NCI-H1694 (cell line): ENCODE data around the gene FAM170A.

Experiments used
- DNase-seq: peaks from one replicate; lab custom pipeline; 2025; lab: John Stamatoyannopoulos, UW

The FAM170A gene

GRCh38 chr5:119629339-119629738, at the start of gene FAM170A:
TSS of gene FAM170A (plus strand) at chr5:119629558. CDS start at chr5:119629769, 211 bp downstream.
- no peak for DNase-seq

- no peak for DNase-seq
Measured at GRCh38 chr5:119582987-119583386, 46.4 kb upstream of the FAM170A start.

- no peak for DNase-seq
Measured at GRCh38 chr5:119583684-119584083, 45.7 kb upstream of the FAM170A start.

GRCh38 chr5:119596046-119596445, 33.3 kb upstream of the FAM170A start:
- DNase-seq = no peak

- DNase-seq = no peak
Measured at GRCh38 chr5:119597728-119598298, 31.5 kb upstream of the FAM170A start.

- no peak for DNase-seq
Measured at GRCh38 chr5:119613937-119614336, 15.4 kb upstream of the FAM170A start.

GRCh38 chr5:119614838-119615237, 14.5 kb upstream of the FAM170A start:
- no peak for DNase-seq

- DNase-seq = no peak
Measured at GRCh38 chr5:119626086-119626485, 3.3 kb upstream of the FAM170A start.

GRCh38 chr5:119630752-119631440, 1.5 kb downstream of the FAM170A start:
- no peak for DNase-seq

- no peak for DNase-seq
Measured at GRCh38 chr5:119631660-119632059, 2.3 kb downstream of the FAM170A start.

GRCh38 chr5:119651486-119651885, 22.1 kb downstream of the FAM170A start:
- DNase-seq = no peak

GRCh38 chr5:119655061-119655460, 25.7 kb downstream of the FAM170A start:
- no peak for DNase-seq

- no peak for DNase-seq
Measured at GRCh38 chr5:119656023-119656422, 26.7 kb downstream of the FAM170A start.

- DNase-seq = no peak
Measured at GRCh38 chr5:119666542-119666941, 37.2 kb downstream of the FAM170A start.

- DNase-seq = no peak
Measured at GRCh38 chr5:119678351-119679028, 49.1 kb downstream of the FAM170A start.

GRCh38 chr5:119680080-119680479, 50.7 kb downstream of the FAM170A start:
- DNase-seq = no peak

GRCh38 chr5:119681734-119682133, 52.4 kb downstream of the FAM170A start:
- DNase-seq = no peak

GRCh38 chr5:119682372-119682771, 53.0 kb downstream of the FAM170A start:
- no peak for DNase-seq
